ENCODE results near the gene TRAPPC10. TPM values are rescaled to one million over a fixed set of nuclear protein-coding genes. Genes with fewer than 3 reads are reported as not detected.

Gene TRAPPC10
- polyA plus RNA-seq, 4 donors: 19.7 to 44.7 (median 37.8) TPM

DNA sequence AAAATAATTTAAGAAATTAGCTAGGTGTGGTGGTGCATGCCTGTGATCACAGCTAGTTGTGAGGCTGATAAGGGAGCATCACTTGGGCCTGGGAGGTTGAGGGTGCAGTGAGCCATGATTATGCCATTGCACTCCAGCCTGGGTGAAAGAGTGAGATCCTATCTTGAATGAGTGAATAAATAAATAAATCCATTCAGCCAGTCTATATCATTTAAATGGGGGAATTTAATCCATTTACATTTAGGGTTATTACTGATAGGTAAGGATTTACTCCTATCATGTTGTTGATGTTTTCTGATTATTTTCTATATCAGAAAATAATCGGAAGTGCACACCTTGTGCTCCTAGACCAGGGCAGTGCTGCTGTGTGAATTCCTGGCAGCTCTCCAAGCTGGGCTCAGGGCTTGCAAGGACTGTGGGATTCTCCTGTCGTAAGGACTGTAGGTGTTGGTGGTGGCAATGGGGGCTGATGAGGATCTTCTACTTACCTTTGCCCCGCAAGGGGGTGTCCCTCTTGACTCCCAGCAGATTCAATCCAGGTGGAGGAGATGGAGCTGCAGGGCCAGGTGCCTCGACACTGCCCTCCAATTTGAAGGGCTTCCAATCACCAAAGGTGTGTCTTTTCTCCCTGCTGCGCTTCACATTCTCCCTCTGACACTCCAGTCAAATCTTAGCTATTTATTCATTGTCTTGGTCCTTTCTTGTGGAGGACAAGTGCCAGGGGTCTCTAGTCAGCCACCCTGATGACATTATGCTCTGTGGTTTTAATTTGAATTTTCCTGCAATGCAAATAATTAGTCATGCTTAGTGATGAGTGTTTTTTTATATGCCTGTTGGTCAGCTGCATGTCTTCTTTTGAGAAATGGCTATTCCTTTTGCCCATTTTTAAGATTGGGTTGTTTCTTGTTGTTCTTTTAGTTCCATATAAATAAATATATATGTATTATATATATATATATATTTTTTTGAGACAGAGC lies 14.1 kb upstream of the TRAPPC10 start:
- DNase-seq (ENCODE audit: low read depth in 4 of 4, low spot score in 3 of 4): no peak

GRCh38 chr21:44000360-44000759 lies 11.7 kb upstream of the TRAPPC10 start:
- DNase-seq (ENCODE audit: low read depth in 4 of 4, low spot score in 3 of 4): no peak

- no peak for DNase-seq (ENCODE audit: low read depth in 4 of 4, low spot score in 3 of 4)
Measured at GRCh38 chr21:44002511-44002910, 9.6 kb upstream of the TRAPPC10 start.

DNA sequence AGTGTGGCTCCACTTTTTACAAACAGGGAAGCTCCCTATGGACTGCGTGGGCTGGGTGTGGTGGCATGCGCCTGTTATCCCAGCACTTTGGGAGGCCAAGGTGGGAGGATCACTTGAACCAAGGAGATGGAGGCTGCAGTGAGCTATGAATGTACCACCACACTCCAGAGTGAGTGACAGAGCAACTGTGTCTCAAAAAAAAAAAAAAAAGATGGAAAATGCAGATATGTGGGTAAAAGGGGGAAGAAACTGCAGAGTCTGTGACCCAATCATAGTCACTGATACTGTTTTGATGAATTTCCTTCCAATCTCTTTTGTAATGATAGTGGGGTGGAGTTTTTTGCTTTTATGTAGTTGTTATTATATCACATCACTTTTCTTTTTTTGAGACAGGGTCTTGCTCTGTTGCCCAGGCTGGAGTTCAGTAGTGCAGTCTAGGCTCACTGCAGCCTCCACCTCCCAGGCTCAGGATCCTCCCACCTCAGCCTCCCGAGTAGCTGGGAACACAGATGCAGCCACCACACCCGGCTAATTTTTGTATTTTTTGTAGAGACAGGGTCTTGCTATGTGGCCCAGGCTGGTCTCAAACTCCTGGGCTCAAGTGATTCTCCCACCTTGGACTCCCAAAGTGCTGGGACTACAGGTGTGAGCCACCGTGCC lies 8.7 kb upstream of the TRAPPC10 start:
- no peak for DNase-seq (ENCODE audit: low read depth in 4 of 4, low spot score in 3 of 4)

DNA sequence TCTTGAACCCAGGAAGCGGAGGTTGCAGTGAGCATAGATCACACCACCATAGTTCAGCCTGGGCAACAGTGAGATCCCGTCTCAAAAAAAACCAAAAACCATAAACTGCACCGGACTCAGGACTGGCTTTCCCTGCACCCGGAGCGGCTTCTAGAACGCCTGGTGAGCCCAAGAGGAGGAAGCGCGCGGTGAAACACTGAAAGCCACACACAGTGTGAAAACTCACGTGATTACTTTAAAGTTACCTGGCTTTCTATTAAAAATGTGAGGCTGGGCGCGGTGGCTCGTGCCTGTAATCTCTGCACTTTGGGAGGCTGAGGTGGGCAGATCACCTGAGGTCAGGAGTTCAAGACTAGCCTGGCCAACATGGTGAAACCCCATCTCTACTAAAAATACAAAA lies 7.0 kb upstream of the TRAPPC10 start:
- no peak for DNase-seq (ENCODE audit: low read depth in 4 of 4, low spot score in 3 of 4)

- DNase-seq (ENCODE audit: low read depth in 4 of 4, low spot score in 3 of 4): no peak
Measured at GRCh38 chr21:44005593-44005992, 6.5 kb upstream of the TRAPPC10 start.

DNA sequence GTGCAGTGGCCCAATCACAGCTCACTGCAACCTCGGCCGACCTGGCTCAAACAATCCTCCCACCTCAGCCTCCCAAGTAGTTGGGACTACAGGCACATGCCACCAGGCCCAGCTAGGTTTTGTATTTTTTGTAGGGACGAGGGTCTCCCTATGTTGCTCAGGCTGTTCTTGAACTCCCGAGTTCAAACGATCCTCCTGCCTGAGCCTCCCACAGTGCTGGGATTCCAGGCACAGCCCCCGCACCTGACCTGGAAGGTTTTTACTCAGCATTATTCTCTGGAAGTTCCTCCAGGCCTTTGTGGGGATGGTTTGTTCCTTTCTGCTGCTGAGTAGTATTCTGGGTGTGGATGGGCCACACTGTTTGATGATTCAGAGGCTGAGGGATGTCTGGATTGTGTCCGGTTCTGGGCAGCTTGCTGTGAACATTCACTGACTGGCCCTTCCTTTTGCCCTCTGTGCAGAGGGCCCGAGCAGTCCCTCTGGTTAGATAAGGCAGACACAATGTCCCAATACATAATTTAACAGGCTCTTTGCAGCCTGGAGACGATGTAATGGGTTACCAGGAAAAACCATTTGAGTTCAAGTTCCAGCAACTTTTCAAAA lies 6.0 kb upstream of the TRAPPC10 start:
- DNase-seq (ENCODE audit: low read depth in 4 of 4, low spot score in 3 of 4): no peak

- DNase-seq (ENCODE audit: low read depth in 4 of 4, low spot score in 3 of 4): no peak
Measured at GRCh38 chr21:44006656-44007055, 5.5 kb upstream of the TRAPPC10 start.

- no peak for DNase-seq (ENCODE audit: low read depth in 4 of 4, low spot score in 3 of 4)
Measured at GRCh38 chr21:44010429-44010828, 1.7 kb upstream of the TRAPPC10 start.

DNA sequence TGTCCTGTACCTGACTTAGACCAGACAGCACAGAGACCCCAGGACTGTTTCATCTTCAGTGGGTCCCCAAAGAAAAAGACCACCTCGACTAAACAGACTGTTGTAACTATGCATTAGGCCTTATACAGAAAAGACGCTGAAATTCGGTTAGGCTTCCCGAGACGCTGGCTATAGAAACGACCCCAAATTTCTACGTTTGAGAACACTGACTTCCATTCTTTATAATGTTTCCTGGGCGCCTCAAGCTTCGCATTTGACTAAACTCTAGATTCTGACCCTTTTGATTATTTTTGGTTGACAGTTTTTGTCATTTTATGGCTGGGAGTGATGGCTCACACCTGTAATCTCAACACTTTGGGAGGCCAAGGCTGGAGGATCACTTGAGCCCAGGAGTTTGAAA lies 986 bp upstream of the TRAPPC10 start:
- no peak for DNase-seq (ENCODE audit: low read depth in 4 of 4, low spot score in 3 of 4)

DNA sequence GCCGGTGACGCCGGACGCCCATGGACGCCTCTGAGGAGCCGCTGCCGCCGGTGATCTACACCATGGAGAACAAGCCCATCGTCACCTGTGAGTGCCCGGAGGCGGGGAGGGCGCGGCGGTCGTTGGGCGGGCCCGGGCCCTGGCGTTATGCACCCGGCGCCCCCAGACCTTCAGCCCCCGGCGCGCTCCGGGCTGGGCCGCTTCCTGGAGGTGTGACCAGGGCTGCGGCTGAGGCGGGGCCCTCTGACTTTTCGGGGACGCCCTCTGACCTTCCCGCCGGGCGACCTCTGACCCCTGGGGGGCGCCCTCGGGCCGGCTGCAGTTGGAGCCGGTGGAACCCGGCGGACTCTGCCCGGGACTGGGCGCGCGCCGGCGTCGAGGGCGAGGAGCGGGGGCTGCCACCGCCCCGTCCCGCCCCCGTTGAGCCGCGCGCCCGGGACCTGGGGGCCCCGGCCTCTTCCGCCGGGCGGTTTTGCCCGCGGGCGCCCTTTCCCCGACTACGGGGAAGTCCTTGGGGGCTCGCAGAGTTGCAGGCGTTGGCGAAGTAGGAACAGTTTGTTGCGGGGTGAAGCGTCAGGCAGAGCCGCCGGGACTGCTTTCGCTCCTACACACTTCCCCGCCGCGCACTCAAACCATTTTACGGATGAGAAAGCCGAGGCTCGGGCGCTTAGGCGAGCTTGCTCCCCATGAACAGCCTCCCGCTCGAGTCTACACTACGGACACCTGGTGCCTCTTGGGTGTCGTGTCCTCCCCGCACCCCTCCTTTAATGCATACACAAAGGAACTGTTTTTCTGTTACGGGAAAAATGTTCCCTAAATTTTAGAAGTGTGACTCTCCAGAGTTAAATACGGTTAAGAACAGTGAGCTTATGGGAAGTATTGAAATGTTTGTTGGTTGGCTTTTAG lies 618 bp downstream of the TRAPPC10 start:
- no peak for DNase-seq (ENCODE audit: low read depth in 4 of 4, low spot score in 3 of 4)

- no peak for DNase-seq (ENCODE audit: low read depth in 4 of 4, low spot score in 3 of 4)
Measured at GRCh38 chr21:44013380-44014088, 1.4 kb downstream of the TRAPPC10 start.

DNA sequence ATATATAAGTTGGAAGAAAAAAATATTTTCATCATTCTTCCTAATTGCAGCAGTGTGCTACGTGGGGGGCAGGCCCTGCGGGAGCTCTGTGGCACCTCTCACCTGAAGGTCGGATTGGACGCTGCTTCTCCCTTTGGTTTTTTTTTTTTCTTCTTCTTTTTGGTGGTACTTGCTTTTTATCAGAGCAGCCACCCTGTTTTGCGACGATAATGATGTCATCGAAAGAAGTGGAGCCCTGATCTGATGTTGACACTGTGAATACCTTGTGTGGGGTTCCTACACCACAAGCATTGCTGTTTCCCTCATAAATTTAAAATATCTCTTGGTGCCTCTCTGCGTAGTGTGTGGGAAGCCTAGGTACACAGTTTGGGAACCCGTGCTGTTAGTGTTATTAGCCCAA lies 5.5 kb downstream of the TRAPPC10 start:
- no peak for DNase-seq (ENCODE audit: low read depth in 4 of 4, low spot score in 3 of 4)

DNA sequence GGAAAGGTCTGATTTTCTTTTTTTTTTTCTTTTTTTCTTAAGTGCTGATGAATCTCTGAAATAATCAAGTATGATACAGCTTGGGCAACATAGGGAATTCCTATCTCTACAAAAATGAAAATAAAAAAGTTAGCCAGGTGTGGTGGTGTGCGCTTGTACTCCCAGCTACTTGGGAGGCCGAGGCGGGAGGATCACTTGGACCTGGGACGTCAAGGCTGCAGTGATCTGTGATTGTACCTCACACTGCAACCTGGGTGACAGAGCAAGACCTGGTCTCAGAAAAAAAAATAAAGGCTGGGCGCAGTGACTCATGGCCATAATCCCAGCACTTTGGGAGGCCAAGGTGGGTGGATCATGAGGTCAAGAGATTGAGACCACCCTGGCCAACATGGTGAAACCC lies 6.0 kb downstream of the TRAPPC10 start:
- DNase-seq (ENCODE audit: low read depth in 4 of 4, low spot score in 3 of 4): no peak

GRCh38 chr21:44018813-44019567 lies 6.9 kb downstream of the TRAPPC10 start:
- DNase-seq (ENCODE audit: low read depth in 4 of 4, low spot score in 3 of 4): no peak

DNA sequence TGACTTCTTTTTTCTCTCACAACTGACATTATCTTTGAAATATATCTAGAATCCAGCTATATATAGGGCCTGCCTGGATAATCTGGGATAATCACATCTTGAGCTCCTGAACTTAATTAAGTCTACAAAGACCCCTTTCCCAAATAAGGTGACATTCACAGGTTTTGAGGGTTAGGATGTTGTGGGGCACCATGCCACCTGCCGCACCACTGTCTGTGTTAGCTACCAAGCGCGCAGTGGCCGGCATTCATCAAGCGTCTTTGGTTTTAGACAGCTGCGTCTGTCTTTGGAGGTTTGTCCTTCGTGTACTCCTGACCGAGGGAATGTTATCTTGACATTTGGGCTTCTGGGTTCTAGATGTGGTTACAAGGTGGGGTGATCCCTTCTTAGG lies 7.5 kb downstream of the TRAPPC10 start:
- DNase-seq (ENCODE audit: low read depth in 4 of 4, low spot score in 3 of 4): no peak

GRCh38 chr21:44020551-44020950 lies 8.4 kb downstream of the TRAPPC10 start:
- no peak for DNase-seq (ENCODE audit: low read depth in 4 of 4, low spot score in 3 of 4)

DNA sequence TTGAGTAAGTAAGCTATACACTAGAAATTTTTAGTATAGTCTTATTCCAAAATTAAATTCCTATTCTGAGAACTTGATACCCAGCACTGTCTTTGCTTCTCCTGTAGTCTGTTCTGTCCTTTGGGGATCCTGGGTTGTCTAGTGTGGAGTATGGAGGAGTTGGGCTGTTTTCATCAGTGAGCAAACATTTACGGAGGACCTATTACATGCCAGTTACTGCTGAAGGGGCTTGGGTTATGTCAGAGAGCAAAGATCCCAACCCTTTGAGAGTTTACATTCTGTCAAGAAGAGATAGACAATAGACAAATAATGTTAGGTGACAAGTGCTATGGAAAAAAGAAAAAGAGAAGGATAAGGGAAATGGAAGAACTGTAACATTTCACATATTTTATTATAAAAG lies 9.0 kb downstream of the TRAPPC10 start:
- no peak for DNase-seq (ENCODE audit: low read depth in 4 of 4, low spot score in 3 of 4)

DNA sequence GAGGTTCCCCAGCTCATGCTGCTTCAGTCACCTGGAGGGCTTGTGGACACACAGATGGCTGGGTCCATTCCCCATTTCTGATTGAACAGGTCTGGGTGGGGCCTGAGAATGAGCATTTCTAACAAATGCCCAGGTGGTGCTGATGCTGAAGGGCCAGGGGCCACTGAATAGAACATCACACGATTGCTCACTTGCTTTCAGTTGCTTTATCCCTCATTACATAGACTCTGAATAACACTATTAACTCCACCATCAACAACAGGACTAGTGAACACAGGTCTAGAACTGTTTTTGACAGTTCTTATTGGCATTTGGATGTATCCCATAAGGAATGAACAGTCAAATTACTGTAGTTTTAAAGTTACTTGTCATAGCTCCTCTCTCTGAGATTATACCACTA lies 12.1 kb downstream of the TRAPPC10 start:
- no peak for DNase-seq (ENCODE audit: low read depth in 4 of 4, low spot score in 3 of 4)

All from left renal pelvis (tissue), 4 donors.